GM18508 (cell line): ENCODE results near the gene DNAJC13.

Source experiments
- ATAC-seq: cut with Tn5 transposase; IDR thresholded peaks from one replicate; pipeline ENCODE4 v1.9.1; 2021; ENCODE audit warnings: moderate number of reproducible peaks; ENCODE audit not compliant: insufficient read depth, unreplicated experiment

DNAJC13 gene

DNA sequence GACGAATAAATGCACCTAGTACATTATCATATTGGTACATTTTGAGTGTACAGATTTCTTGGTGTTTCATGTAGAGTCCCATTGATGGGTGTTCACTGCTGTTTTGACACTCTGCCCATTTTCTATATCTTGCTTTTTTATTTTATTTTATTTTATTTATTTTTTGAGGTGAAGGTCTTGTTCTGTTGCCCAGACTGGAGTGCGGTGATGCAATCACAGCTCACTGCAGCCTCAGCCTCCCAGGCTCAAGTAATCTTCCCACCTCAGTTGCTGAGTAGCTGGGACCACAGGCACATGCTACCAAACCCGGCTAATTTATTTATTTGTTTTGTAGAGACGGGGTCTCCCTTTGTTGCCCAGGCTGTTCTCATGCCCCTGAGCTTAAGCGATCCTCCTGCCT is 44.2 kb downstream of the DNAJC13 start:
- ATAC-seq, result no peak

DNA sequence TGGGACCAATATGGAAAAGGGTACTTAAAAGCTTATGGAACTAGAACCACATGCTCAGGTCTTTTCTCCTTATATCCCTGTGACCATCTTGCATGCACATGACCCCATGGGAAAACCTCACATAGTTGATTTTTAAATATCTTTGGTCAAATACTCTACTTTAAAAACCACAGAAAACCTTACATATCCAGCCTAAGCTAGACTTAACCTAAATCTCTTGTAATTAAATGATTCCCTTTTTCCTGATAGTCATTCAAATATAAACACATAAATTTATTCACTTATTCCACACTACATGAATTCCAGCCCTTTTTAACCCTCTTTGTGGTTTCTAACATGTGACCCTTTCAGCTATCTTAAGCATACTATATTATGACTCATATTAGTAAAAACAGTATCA is 46.8 kb downstream of the DNAJC13 start:
- ATAC-seq, result no peak

DNA sequence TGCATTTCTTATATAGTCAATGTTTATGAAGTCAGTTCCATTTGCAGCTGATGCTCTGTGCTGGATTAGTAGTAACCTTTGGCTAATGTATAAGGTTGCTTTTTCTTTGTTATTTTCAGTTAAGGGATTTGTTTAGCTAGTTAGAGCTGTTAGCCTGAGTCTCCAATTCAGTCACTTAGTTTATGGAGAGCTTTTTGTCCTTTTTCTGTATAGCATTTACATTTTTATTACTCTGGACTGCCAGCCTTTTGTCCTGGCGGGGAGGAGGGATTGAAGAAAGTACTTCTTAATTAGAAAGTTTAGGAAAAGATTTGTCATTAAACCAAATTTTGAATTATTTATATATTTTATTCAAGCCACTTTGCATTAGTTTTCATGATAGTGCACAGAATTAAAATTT is 52.0 kb downstream of the DNAJC13 start:
- no peak for ATAC-seq

DNA sequence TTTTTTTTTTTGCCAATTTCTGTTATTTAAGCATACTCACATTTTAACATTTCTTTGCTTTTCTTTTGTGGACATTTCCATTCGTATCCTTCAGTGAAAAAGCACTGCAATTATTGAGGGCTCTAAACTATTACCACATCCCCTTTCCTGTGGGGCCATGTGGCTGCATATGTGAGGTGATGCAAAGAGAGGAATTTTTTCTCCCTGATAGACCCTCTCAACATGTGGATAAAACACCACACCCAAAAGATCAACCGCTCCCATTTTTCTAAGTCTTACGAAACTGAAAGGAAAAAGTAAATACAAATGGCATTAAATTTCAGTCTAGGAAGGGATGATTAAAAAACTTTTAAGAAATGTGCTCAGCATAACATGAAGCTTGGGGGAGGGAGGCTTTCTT is 68.8 kb downstream of the DNAJC13 start:
- no peak for ATAC-seq

DNA sequence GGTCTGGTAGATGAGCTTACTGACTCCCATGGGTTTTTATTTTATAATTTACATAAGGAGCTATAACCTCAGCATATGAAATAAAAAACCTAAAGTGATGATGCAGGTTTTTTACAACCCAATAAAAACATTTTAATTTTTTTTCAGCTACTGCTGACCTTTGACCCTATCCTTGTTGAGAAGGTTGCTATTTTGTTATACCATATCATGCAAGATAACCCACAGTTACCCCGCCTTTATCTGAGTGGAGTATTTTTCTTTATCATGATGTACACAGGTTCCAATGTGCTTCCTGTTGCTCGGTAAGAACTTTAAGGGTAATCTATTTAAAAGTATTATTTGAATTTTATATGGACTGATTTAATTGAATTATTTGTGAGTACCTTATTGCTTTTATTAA is 70.8 kb downstream of the DNAJC13 start:
- no peak for ATAC-seq

DNA sequence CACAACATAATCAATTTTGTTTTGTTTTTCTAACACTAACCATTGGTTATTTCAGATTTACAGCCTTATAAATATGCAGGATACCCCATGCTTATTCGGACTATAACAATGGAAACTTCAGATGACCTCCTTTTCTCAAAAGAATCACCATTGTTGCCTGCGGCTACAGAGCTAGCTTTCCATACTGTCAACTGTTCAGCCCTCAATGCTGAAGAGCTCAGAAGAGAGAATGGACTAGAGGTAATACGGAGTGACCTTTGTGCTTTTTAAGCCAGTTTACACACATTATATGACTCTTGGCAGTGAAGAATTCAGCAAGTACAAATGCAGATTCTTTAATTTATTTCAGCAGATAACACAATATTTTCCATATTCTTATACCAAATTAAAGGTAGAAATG is 81.8 kb downstream of the DNAJC13 start:
- ATAC-seq, result no peak

DNA sequence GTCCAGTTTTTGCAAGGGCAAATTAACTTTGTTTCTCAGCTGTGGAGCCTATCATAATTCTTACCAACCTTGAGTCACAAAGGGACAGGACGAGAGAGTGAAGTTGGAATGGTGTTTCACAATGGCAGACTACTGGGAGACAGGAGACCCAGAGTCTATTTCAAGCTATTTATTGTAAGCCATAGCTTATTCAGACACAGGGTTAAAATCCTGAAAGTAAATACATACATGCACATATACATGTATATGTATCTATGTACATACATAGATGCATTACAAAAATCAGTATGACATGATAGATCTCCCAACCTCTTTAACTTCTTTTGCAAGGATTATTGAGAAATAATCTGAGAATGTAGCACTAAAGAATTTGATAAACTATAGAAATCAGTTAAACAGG is 86.3 kb downstream of the DNAJC13 start:
- ATAC-seq, result no peak

DNA sequence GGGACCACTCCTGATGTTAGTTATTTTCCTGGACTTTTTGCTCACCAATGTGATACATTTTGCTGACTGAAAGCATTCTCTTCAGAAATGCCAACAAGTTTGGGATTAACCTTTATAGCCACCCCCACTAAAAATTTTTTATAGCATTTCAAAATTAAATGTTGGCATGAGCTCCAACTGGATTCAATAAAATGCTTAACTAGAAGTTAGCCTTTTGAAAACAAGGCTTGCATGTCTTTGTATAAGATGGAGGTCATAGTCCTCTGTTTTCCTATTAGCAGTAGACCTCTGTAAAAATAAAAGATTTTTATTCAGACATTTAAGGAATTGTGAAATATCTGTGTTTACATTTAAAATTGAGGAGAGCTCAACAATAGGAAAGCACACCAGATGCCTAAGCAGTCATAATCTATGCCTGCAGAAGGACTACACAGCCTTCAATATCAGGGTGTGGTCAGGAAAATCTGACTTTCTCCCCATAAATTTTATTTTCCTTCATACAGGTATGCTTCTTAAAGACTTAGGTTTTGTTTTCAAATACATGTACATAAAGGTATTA is 87.2 kb downstream of the DNAJC13 start:
- no peak for ATAC-seq

DNA sequence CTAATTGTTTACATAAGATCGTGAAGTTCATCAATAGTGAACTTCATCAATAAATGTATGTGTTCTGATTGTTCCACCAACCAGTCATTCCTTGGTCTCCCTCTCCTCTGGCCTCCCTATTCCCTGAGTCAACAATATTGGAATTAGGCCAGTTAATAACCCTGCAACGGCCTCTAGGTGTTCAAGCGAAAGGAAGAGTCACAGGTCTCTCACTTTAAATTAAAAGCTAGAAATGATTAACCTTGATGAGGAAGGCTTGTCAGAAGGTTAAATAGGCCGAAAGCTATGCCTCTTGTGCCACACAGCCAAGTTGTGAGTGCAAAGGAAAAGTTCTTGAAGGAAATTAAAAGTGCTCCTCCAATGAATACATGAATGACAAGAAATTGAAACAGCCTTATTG is 90.4 kb downstream of the DNAJC13 start:
- ATAC-seq, result no peak

DNA sequence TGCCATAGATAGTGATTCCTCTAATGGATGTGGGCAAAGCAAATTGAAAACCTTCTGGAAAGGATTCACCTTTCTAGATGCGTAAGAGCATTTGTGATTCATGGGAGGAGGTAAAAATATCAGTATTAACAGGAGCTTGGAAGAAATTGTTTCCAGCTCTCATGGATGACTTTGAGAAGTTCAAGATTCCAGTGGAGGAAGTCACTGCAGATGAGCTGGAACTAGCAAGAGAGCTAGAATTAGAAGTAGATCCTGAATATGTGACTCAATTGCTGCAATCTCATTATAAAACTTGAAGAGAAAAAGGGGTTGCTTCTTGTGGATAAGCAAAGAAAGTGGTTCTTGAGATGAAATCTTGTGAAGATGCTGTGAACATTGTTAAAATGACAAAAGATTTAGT is 91.8 kb downstream of the DNAJC13 start:
- ATAC-seq, result no peak

DNA sequence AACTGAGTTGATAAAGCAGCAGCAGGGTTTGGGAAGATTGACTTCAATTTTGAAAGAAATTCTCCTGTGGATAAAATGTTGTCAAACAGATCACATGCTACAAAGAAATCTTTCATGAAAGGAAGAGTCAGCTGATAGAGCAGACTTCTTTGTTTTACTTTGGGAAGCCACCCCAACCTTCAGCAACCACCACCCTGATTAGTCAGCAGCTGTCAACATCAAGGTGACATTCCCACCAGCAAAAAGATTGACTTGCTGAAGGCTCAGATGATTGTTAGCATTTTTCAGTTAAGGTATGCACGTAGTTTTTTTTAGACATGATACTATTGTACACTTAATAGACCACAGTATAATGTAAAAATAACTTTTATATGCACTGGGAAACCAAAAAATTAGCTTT is 92.2 kb downstream of the DNAJC13 start:
- ATAC-seq, result no peak

DNA sequence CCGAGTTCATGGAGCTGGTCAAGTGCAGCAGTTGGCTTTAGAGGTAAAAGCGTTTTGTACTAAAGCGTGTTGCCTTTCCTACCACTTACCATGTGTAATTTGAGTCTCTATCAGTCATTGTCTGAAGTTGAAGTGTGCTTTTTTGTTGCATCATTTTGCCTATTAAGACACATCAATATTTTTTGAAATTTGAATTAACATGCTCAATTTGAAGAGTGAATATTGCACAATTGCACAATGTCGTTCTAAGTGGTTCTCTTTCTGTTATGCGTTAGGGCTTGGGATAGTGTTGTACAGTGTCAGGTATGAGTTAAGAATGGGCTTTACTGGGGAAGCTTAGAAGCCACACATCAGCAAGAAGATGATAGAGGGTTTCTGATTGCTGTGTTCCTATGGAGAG is 95.8 kb downstream of the DNAJC13 start:
- no peak for ATAC-seq

DNA sequence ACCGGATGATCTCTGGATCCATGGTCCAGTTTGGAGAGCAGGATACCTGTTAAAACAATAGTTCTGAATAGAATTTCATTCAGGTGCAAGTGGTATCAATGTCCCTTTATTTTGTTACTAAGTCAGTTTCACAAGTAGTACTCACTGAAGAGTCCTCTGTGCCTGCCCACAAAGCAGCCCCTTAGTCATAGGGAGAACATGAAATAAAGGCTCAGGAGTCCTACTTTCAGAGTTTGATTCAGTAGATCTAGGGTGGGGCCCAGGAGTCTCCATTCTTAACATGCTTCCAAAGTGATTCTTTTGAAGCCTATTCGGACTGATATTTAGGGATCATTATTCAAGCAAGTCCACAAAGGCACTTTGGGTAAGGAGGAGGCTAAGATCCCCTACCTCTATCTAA is 100.0 kb downstream of the DNAJC13 start:
- no peak for ATAC-seq

DNA sequence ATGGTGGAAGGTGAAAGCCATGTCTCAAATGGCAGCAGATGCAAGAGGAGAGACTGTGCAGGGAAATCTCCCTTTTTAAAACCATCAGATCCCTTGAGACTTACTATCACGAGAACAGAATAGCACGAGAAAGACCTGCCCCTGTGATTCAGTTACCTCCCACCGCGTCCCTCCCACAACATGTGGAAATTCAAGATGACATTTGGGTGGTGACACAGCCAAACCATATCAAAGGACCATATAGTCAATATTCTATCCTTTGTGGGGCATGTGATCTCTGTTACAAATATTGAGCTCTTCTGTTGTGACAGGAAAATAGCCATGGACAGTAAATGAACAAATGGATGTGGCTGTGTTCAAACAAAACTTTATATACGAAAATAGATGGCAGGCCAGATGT is 102.6 kb downstream of the DNAJC13 start:
- no peak for ATAC-seq

DNA sequence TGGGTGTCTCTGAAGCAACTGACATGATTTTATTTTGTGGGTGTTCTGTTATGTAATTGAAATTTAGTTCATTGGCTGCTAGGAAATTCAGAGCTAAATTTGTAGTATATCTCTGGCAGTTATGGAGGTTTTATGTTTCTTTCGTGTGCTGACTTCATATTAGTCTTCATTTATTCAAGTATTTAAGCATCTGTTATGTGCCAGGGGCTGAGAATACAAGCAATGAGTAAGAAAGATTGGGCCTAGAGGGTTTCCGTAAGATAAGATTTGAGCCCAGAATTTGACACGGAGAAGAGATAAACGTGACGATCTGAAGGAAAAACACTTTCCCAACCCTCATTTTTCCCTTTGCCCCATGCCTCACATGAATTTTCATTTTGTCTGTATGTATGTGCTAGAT is 104.6 kb downstream of the DNAJC13 start:
- no peak for ATAC-seq

DNA sequence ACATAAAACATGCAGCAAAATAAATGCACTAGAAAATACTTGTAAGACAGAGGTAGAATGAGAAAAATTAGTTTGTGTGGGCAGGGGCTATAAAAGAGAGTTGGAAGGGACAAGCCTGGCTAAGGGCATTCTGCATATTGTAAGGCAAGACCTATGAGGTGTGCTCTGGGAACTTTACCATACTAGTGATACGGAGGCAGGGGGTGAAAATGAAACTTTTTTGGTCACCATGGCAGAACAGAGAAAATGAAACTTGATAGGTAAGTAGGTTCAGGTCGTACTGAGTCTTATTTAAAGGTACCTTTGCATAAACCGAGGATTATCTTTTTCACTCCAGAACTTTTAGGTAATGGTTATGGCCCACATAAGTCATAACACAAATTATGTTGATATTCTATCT is 105.1 kb downstream of the DNAJC13 start:
- no peak for ATAC-seq

DNA sequence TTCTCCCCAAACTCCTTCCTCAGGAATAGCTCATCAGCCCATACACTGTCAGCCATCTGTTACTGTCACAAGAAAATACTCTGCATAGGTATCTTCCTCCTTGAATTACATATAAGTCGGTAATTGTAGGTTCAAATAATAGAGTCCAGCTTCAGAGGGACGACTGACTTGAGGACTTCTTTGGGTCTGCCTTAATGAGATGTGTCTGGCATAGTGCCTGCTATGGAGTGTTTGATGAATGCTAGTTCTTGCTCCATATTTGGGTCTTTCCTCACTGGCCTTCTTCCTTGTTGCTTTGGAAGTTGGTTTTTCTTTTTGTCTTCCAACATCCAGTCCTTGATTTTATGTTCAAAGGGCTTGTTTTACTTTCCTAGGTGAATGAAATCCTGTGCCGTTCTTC is 113.3 kb downstream of the DNAJC13 start:
- no peak for ATAC-seq

DNA sequence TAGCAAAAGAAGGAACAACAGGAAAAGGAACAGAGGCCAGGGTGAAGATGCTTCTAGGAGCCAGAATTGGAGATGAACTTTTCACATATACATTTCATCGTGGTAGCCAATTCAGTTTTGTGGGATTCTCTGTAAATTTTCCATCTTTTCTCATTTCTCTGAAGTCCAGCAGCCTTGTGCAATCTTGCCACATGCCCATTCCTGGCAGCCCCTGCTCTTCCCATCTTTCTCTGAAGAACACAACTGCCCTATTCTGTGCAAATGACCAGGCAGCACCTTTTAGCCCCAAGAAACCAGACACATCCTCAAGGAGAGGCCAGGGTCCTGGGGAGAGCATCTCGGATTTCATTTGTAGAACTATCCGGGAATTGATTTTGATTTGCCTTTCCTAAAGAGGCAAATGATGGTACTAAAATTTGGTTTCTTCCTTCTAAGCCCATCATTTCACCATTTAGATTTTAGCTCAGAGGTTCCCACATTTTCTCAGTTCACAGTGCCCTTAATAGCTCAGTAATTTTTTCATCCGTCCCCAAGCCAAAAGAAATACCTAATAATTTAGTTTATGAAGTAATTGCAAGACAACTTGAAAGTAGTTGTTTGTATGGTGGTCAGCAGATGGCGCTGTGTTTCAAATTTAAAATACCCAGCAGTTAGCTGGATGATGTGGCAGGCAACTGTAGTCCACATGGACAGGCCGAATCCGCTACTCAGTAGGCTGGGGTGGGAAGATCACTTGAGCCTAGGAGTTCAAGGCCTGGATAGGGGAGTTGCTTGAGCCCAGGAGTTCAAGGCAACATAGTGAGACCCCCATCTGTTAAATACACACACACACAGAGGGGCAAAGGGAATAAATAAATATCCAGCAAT is 118.5 kb downstream of the DNAJC13 start:
- ATAC-seq, result no peak

DNA sequence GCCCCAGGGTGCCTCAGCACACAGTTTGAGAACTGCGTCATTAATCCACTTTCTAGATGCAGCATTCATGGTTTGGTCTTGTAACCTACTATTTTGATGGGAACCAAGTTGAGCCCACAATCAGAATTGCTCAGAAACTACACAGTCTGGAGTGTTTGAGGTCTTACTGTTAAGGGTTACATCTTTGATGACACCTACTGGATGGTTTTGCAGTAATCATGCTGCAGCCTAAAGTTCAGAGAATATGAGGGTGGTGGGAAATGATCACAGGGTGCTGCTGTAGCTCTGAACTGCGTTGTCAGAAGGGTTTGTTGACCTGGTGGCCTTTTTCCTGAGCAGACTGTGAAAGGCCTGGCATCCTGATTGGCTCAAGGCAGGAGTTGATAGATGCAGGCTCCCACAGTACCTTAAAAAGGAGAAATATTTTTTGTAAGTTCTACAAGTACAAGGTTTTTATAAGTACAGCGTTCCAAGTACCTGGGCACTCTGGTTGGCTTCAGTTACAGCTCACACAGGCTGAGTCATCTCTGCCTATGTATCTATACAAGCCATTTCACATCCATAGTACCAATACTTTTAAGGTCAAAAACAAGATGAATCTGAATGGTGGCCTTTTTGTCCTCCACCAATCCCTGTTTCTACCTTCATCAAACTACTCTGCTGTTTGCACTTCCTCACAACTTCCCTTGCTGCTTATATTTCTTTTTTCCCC is 119.3 kb downstream of the DNAJC13 start:
- no peak for ATAC-seq

DNA sequence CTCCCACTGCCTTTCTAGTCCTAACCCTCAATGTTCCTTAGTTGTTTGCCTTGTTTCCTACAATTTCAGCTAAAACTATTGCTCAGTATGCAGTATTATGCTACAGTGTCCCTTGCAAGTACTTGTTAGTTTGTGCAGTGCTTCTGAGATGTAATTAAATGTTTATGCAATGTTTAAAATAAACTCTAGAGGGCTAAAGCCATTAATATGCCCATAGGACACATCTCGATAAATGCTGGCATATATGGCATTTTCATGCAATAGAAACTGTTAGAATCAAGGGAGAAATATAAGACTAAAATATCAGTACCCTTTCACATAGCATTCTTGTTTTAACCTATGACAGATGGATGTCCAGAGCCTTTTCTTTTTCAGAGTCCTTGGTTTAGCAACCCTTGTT is 120.0 kb downstream of the DNAJC13 start:
- ATAC-seq, result no peak

DNA sequence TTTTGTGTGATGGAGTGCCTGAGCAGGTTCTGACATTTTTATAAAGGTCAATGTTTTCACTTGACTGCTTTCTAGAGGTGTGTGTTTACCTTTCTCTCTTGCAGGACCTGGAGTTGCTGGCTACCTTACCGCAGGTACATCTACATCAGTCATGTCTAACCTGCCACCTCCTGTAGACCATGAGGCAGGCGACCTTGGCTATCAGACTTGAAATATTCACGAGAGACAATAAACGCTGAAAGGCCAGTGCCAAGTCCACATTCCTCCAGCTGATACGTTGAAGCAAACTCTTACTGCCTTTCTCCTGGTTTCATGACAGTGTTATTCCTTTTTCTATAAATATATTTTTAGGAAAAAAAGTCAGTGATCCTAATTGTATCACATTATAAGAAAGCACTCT is 120.8 kb downstream of the DNAJC13 start:
- no peak for ATAC-seq

DNA sequence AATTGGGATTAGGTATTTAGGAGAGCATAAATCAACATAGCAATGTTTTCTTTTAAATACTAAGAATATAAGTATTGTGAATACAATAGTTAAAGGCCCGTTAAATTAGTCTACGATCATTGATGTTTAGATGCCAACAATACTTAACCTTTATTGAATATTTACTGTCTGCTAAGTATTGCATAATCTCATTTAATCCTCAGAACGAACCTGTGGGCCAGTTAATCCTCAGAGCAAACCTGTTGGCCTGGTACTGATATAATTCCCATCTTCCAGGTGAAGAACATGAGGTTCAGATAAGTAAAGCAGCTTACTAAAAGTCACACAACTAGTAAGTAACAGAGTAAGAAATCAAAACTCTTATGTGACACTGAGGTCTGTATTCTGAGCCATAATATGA is 122.4 kb downstream of the DNAJC13 start:
- no peak for ATAC-seq
